ENCODE measurements around the gene CBX8.

The CBX8 gene

GRCh38 chr17:79750650-79751545 is 46.0 kb downstream of the CBX8 start:
- no peak for DNase-seq (ENCODE audit: low read depth, low spot score)

- no peak for DNase-seq (ENCODE audit: low read depth, low spot score)
Measured at GRCh38 chr17:79749958-79750357, 46.9 kb downstream of the CBX8 start.

- no peak for DNase-seq (ENCODE audit: low read depth, low spot score)
Measured at GRCh38 chr17:79749156-79749815, 47.6 kb downstream of the CBX8 start.

- DNase-seq (ENCODE audit: low read depth, low spot score): no peak
Measured at GRCh38 chr17:79748295-79749099, 48.4 kb downstream of the CBX8 start.

- DNase-seq (ENCODE audit: low read depth, low spot score): no peak
Measured at GRCh38 chr17:79747508-79748294, 49.2 kb downstream of the CBX8 start.

GRCh38 chr17:79746889-79747507 is 49.9 kb downstream of the CBX8 start:
- DNase-seq (ENCODE audit: low read depth, low spot score): no peak

- DNase-seq (ENCODE audit: low read depth, low spot score): no peak
Measured at GRCh38 chr17:79745641-79746105, 51.2 kb downstream of the CBX8 start.

- no peak for DNase-seq (ENCODE audit: low read depth, low spot score)
Measured at GRCh38 chr17:79743614-79744013, 53.3 kb downstream of the CBX8 start.

- no peak for DNase-seq (ENCODE audit: low read depth, low spot score)
Measured at GRCh38 chr17:79742951-79743476, 53.9 kb downstream of the CBX8 start.

GRCh38 chr17:79742589-79742918 is 54.3 kb downstream of the CBX8 start:
- no peak for DNase-seq (ENCODE audit: low read depth, low spot score)
